Measurements from ENCODE around the gene SOX13.

SOX13 gene

DNA sequence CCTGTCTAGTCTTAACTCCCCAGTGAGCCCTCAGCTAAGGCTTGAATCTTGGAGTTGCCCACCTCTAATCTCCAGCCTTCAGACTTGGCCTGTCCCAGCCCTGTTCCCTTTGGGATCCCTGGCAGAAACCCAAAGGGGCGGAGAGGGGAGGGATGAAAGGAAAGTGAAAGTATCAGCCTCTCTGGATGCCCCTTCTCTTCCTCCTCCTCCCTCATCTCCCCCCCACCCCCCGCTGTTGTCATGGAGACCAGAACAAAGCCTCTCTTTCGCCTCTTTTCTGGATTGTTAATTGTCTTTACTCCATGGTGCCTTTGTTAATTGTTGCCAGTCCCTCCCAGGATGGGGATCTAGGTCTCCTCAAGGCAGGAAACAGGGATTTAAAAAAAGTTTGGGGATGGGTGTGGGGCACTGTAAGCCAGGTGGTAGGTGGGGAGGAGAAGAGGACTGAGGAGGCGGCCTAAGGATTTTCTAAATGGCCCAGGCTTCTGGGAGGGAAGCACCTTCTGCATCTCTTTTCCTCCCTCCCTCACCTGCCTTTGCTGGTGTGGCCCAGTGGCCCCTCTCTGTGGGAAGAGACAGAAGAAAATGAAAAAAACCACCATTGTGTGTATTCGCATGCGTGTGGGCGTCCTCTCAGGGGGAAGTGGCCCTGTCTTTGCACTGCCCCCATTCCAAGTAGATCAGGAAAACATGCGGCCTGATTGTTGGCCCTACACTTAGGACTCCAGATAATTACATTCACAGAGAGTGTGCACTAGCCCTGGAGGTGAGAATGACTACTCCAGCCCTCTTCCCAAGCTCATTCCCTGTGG is 7.5 kb upstream of the SOX13 start:
- DNase-seq: peak; percentile 30

DNA sequence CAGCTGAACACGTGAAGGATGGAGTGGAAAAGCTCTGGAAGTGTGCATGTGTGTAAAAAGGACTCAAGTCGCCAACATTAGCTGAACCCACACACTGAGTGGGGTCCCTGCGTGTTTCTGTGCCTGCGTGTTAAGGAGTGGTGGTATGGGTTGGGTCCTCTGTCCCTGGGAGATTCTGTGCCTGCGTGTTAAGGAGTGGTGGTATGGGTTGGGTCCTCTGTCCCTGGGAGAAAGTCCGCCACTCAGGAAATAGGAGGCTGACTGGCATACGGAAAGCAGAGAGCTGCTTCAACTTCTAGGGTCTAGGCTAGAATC is 7.0 kb upstream of the SOX13 start:
- DNase-seq: no peak

DNA sequence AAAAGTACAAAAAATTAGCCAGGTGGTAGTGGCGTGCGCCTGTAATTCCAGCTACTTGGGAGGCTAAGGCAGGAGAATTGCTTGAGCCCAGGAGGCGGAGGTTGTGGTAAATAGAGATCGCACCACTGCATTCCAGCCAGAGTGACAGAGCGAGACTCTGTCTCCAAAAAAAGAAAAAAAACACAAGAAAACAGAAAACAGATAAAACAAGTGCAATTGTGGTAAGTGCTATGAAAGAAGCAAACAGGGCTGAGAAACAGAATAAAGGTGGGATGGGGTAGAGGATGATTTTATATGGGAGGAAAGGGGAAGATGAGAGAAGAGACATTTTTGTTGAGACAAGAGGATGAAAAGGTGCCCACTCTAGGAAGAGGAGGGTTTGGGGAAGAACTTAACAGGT is 5.0 kb upstream of the SOX13 start:
- no peak for DNase-seq

DNA sequence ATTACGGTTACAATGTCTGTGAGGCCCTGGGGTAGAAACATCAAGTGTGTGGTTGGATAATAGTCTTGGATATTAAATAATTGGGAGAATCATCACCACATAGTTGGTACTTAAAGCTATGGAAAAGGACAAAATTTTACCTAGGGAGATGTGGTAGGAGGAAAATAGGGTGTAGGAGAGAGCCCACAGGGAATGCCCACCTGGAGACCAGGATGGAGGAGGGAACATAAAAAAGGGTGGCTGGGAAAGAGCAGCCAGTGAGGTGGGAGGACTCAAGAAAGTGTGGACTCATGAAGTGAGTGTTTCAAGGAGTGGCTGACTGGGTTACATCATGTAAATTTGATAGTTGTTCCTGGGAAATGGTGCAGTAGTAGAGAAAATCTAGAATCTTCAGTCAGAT is 3.0 kb upstream of the SOX13 start:
- no peak for DNase-seq

DNA sequence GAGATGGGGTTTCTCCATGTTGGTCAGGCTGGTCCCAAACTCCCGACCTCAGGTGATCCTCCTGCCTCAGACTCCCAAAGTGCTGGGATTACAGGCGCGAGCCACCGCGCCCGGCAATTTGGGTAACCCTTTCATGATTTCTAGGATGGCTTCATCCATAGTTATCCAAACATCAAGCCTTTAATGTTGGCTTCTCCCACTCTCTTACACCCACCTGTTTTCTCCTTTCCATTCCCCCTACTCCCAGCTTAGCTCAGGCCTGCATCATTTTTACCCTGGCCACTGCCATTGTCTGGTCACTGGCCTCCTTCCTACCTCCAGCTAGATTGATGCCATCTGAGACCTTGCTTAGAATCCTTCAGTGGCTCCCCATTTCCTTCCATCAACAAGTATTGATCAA is 2.0 kb upstream of the SOX13 start:
- no peak for DNase-seq

DNA sequence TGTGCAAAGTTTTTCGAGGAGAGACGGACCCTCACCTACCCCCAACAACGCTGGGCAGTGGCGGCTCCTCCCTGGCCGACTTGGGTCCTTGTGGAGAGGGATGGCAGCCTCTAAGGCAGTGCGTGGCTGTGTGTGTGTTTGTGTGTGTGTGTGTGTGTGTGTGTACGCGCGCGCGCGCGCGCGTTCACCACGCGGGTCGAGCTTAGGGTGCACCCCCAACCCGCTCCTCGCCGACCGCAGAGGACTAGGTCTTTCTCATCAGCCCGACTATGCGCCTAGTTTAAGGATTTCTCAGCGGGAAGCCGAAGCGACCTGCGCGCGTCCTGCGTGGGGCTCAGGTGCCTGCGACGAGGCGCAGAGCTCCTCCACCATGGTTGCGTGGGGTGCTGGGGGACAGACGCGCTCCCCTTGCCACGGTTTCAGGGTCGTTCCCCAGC is 940 bp downstream of the SOX13 start:
- DNase-seq: no peak

DNA sequence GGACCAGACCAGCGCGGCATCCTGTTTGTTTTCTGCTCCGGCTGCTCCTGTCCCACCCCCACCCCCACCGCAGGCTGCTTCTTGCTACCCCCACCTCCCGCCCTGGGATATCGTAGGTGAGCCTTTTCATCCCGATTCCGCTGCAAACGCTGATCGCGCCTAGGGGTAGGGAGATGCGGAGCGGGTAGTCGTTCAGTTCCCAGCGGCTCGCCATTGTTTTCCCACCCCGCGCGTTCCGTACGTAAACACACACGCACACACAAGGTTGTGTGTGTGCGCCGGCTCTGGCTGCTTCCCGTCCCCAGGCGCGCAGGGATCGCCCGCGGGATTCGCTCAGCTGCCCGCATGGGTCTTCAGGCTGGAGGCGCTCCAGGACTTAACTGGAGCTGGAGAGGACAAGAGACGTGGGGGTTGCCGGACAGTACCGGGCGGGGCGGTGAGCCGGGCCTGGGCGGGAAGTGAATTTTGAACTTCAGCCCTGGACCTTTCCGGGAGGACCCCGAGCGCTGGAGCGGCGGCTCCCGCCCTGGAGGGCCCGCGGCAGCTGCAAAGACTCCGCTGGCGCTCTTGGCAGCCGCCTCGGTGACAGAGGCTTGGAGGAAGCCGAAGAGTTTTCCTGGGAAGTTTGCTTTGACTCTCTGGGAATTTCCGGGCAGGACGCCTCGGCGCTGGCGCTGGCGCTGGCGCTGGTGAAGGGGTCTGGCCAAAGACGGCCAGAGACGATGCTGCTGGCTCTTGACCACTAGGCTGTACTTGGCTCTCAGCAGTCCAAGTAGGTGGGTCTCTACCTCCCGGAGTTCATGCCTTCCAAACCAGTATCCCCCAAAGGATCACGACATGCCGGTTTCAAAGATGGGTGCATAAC is 1.6 kb downstream of the SOX13 start:
- DNase-seq: peak; percentile 54

DNA sequence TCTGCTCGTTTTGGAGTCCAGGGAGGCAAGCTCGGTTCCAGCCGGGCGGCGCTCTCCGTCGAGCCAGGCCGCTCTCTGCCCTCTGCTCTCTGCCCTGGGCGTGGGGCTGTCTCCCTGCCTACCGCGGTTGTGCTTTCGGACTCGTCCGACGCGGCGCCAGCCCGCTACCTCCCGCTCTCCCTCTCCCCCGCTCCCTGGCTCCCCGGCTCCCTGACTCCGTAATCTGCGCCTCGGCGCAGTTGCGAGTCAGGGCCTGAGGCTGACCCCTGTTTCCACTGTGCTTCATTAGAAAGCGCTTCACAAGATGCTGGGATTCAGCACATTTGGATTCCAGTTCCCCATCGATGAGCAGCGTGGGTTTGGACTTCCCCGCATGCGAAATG is 2.2 kb downstream of the SOX13 start:
- no peak for DNase-seq

DNA sequence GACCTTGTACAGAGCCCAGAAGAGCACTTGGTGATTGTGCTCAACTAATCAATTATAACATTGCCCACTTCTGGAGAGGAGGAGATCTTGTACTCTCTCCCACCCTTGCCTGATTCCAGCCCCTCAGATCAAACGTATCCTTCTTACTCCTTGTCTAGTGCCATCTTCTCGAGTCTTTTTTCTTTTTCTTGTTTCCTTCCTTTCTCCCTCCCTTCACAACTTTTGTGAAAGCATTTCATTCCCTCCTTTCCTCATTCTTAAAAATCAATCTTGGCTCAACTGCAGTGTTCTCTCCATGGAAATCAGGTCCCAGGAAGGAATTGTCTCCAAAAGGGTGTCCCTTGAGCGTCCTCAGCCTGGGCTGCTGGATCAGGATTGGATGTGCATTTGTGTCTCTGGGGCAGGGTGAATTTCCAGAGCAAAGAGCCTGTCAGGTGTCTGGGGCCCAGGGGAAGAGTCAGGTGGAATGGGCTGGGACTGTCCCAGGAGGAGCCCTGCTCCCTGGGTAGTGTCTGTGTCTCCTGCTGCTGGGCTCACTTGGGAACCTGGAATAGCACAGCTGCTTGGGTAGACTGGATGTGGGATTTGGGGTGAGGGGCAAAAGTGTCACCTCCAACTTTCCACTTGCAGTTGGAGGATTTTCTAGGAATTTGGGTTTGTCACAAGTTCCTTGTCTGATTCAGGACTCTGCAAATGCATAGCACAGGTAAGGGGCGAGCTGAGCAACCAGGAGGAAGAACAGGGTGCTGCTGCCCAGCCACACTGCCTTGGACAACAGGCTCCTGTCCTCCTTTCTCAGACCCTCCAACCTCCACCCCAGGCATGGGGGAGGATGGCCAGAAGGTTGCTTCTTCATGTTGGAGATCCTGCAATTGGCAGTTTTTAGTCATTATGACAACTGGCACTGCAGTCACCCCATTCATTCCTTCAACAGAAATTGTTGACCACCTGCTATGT is 3.3 kb downstream of the SOX13 start:
- no peak for DNase-seq

DNA sequence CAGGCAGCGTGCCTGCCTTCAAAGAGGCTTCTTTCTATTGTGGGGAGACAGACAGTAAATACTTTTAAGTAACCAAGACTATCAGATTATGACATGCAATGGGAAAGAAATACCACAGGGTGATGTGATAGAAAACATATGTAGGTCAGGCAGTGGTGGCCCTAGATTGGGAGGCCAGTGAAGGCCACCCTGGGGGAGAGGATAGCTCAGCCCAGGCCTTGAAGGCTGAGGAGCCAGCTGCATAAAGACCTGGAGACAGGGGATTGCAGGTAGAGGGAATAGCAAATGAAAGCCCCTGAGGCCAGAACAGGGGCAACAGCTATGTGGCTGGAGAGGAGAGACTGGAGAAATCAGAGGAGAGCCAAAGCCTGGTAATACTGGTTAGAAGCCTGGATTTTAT is 4.0 kb downstream of the SOX13 start:
- DNase-seq: no peak

DNA sequence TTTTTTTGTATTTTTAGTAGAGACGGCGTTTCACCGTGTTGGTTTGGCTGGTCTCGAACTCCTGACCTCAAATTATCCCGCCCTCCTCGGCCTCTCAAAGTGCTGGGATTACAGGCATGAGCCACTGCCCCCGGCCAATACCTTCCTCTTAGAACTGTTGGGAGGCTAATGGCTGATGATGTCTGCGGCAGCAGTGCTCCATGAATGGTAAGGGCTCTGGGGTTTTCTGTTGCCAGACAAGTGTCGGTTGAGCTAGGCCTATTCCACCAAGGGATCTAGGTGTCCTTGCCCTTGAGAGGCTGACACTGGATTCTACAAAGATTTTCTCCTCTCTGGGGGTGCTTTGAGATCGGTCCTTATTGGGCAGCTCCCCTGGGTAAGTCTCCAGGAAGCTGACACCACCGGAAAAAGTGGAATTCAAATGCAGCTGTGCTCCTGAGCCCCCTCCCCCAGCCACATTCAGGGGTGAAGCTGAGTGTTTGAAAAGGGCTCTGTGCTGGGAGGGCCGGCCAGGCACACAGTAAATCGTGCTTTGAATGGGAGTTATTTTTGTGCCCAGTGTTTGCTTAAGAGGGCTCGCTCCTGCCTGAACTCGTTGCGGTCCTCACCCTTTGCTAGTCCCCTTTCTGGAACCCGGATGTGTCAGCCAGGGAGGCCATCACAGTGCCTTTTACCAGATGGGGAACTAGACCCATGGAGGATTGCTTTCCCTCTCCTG is 5.2 kb downstream of the SOX13 start:
- peak; percentile 84 for DNase-seq

DNA sequence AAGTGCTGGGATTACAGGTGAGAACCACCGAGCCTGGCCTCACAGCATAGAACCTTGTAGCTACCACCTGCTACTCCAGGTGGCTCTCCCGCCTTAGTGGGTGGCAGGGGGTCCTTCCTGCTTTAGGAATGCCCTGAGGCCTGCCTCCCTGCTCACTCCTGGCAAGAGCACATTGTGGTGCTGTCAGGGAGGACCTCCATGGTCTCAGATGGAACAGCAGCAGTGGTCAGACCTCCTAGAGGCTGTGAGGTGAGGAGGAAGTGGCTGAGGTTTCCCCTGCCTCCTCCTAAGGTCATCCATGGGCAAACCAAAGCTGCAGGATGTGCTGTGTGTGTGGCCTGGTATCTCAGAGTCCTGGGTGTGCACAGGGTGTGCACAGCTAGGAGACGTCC is 6.7 kb downstream of the SOX13 start:
- DNase-seq: no peak

DNA sequence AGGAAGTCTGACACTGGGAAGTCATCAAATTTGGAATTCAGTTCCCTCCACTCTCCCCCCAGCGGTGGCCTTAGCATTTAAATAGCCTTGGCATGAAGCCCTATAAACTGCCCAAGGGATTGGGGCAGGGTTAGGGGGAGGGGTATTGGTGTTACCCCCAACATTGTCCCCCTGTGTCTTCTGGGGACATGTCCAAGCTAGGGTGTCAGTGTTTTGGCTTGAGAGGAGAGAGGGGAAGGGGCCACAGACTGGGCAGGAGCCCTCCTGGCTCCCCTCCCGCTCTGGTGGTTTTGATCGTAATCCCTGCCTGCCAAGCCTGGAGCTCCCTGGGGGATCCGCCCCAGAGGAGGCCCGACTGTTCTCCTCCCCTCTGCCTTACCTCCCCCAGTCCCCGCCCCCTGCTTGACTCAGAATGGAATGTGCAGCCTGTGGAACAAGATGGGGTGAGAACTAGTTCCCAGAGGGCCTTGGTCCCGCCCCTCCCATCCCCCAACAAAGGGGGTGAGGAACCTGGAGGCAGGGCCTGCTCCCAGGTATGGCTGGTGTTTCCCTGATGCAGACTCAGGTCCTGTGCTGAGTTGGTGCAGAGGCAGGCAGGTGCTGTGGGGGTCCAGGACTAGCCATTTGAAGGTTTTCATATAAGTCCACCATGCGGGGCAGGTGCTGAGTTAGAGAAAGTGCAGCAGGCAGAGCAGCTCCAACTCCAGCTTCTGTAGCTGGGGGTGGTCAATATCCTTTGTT is 7.4 kb downstream of the SOX13 start:
- peak; percentile 48 for DNase-seq

DNA sequence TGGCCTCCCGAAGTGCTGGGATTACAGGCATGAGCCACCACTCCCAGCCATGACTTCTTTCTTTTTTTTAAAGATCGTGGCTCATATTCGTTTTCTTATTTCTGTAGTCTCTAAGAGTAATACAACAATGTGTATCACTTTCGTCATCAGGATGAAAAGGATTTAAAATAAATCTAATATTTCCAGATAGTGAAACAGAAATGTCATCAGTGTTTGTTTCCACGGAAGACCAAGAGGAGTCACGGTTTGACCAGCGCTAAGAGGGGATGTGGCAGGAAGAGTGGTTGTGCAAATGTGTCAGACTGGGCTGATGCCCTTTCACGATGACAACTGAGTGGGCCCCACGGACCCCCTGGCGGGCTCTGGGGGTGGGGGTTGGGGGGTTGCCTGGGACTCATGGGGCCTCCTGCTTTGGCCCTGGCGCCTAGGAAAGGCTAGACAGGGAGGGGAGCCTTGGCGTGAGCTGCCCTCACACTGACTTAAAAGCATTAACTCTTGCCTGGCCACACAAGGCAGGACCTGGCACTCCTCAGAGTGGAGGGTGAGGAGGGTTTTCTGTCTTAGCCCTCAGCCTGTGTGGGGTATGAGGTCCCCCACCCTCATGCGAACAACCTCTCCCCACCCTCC is 8.4 kb downstream of the SOX13 start:
- no peak for DNase-seq

DNA sequence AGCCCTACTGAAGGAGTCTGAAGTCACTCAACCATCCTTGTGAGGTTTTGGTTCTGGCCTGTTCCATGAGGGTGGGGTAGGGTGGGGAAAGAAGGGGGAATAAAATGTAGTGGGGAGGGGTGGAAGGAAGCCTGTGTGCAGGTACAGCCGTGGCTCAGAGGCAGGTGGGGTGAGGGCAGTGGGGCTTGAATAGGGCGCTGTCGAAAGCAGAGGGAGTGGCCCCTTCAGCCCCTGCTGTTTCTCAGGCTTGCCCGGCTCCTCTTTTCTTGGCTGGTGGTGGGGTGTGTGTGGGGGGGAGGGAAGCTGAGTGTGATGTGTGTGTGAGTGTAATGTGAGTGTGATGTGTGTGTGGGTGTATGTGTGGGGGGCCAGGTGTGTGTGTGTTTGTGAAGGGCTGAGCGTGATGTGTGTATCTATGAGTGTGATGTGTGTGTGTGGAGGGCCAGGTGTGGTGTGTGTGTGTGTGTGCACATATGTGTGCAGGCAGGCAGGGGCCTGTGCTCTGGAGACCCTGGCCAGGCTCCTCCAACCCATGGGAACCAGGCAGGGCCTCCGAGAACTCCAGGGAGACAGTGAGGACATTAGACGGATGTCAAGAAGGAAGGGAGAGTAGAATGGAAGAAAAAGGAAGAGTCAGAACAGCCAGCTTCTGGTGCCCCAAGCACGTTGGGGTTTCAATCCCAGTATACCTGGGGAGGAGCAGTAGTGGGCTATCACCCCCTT is 9.0 kb downstream of the SOX13 start:
- DNase-seq: no peak

DNA sequence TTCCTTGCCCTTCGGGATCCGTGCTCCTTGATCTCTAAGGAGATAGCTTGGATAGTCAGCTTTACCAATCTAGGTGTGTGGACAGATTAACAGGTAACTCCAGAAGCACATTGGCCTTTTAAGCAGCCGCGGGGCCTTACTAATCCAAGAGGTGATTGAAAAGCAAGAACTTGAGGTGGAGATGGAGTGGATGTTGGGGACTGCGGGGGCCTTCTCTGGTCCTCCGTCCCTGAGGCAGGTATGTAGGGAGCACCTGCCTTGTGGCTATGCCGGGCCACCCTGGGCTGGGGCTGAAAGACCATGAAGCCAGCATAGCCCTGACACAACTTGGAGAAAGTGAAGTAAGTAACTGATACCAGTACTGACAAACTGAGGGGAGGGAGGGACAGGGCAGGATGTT is 10.6 kb downstream of the SOX13 start:
- no peak for DNase-seq

DNA sequence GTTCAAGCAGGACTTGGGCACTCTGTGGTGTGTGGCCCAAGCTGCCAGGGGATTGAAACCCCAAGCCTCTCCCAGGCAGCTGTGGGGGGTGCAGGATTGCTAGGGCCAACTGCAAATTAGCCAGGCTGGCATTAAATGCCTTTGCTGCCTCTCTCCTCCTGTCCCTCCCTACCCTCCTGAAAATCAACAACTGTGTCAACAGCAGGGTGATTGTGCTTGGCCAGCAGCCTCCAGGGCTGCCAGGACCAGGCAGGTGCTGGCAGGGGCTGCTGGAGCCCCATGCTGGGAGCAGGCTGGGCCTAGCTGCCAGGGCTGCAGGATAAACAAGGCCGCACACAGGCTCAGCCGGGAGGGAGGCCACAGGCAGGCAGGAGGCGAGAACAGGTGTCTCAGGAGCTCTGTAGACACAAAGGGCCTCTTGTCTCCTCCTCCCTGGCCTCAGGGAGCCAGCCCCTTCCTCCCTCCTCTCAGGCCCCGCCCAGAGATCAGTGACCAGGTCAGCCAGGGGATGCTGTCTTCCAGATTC is 11.4 kb downstream of the SOX13 start:
- peak; percentile 95 for DNase-seq

DNA sequence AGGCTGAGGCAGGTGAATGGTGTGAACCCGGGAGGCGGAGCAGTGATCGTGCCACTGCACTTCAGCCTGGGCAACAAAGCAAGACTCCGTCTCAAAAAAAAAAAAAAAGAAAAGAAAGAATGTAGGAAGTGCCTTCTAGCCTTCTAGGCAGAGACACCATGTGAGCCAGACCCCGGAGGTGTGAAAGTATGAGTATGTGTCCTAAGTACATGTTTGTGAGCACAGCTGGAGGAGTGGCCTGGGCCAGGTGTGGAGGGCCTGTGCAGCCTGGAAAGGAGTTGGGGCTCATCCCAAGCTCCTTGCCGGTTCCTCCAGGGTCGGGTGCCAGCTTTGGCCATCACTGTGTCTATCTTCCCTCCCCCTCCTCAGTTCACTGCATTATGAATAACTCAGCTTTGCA is 13.0 kb downstream of the SOX13 start:
- no peak for DNase-seq

DNA sequence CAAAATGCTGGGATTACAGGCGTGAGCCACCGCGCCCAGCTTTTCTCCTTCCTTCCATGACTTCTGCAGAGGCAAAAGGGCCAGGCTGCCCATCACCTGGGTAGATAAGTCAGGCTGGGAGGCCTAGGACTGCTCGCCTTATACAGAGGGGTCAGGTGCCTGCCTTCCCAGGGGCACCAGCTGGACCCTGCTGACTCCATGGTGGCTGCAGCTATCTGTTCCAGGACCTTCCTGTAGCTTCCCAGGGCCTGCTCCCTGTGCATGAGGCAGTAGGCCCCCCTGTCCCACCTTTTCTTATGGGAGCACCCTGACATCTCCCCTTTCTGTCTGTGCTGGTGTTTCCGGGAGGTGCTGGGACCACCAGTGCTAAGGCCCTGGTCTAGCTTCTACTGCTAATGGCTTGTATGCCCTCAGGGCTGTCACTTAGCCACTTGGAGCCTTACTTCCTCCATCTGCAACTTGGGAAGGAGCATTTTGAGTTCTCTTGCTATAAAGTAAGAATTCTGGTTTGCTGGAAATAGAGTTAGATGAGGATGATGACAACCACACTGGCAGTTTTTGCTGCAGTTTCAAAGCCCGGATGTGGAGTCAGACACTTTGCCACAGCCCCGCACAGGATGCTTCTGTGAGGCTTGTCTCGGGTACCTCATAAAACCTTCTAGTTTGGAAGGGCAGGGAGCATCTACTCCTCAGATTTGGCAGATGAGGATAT is 14.4 kb downstream of the SOX13 start:
- no peak for DNase-seq

Data from NCI-H1105 treated with DMSO at 0.1 percent for 48 hours (cell line).